ENCODE data around the gene HARBI1. TPM values are rescaled to one million over a fixed set of nuclear protein-coding genes. Genes with fewer than 3 reads are reported as not detected.

HARBI1 gene
- polyA plus RNA-seq, 1 donor = 3.5 TPM

Other genes starting within 250 kb of the HARBI1 start
- gene MDK, start 235.6 kb downstream of the HARBI1 start, polyA plus RNA-seq (ENCODE audit: insufficient read length) = 185 TPM
- not detected for gene CHRM4, start 225.5 kb downstream of the HARBI1 start, polyA plus RNA-seq (ENCODE audit: insufficient read length)
- 15.1 TPM for gene AMBRA1, start 23.2 kb downstream of the HARBI1 start, polyA plus RNA-seq (ENCODE audit: insufficient read length)
- 38.7 TPM for gene ATG13, start 326 bp upstream of the HARBI1 start, polyA plus RNA-seq (ENCODE audit: insufficient read length)
- gene ARHGAP1, start 83.4 kb upstream of the HARBI1 start, polyA plus RNA-seq (ENCODE audit: insufficient read length) = 38.5 TPM
- gene ZNF408, start 83.8 kb upstream of the HARBI1 start, polyA plus RNA-seq (ENCODE audit: insufficient read length) = 7.9 TPM
- not detected for gene F2, start 102.0 kb upstream of the HARBI1 start, polyA plus RNA-seq (ENCODE audit: insufficient read length)
- 47.7 TPM for gene CKAP5, start 229.1 kb upstream of the HARBI1 start, polyA plus RNA-seq (ENCODE audit: insufficient read length)